Sigmoid colon (tissue), 7 donors: ENCODE measurements around the gene PFKM. TPM values are rescaled to one million over a fixed set of nuclear protein-coding genes. Genes with fewer than 3 reads are reported as not detected.
A peak's percentile ranks its signal among the peaks of the same experiment; 100 is the strongest.
"Not testable (repeated sequence)": the region's sequence is repeated elsewhere in the genome, so short reads cannot be mapped to it uniquely, and the experiment has no call there.

Experiments
- DNase-seq: peaks from one replicate; pipeline ENCODE4 v3.0.0-alpha.2; 2019
- H3K27ac ChIP-seq, 4 donors: fragments of 200-600 bp; sonication (generic); one replicate each; pipeline ENCODE4 v1.5.1; 2016 to 2019; ENCODE audit warnings: mild to moderate bottlenecking in 1 of 4
- H3K27me3 ChIP-seq, 3 donors: fragments of 200-600 bp; sonication (generic); one replicate each; pipeline ENCODE4 v1.5.1; 2019; ENCODE audit warnings: mild to moderate bottlenecking in 1 of 3
- H3K36me3 ChIP-seq, 4 donors: fragments of 200-600 bp; sonication (generic); one replicate each; pipeline ENCODE4 v1.5.1; 2016 to 2019
- H3K4me1 ChIP-seq, 4 donors: fragments of 200-600 bp; sonication (generic); one replicate each; pipeline ENCODE4 v1.5.1; 2017 to 2019
- H3K4me3 ChIP-seq, 4 donors: fragments of 200-600 bp; sonication (generic); one replicate each; pipeline ENCODE4 v1.5.1; 2017 to 2019; ENCODE audit warnings: mild to moderate bottlenecking in 2 of 4, moderate library complexity in 1 of 4
- H3K9me3 ChIP-seq, 4 donors: fragments of 200-600 bp in 3 of 4; sonication (generic) in 3 of 4; one replicate each; pipeline versions ENCODE4 v1.5.1 to v1.6.1; 2013 to 2019
- EP300 ChIP-seq, 4 donors: sonication (generic); formaldehyde crosslinking; IDR thresholded peaks; one replicate each; pipeline ENCODE4 v1.6.1; 2017; ENCODE audit warnings: antibody characterized with exemption in 4 of 4
- POLR2A ChIP-seq, 2 donors: fragments of 450-650 bp; IDR thresholded peaks; one replicate each; pipeline ENCODE4 v1.6.1; 2016; ENCODE audit warnings: antibody characterized with exemption in 2 of 2, mild to moderate bottlenecking in 2 of 2, moderate library complexity in 2 of 2
- POLR2AphosphoS5 ChIP-seq, 4 donors: sonication (generic); formaldehyde crosslinking; IDR thresholded peaks; one replicate each; pipeline ENCODE4 v1.6.1; 2017; ENCODE audit warnings: antibody characterized with exemption in 4 of 4
- WGBS, 2 donors: extraction: QIAGEN DNeasy Blood & Tissue Kit; methylation state at CpG; one replicate each; pipeline ENCODE4 v1.1.7; 2013; 5-methylcytosine and 5-hydroxymethylcytosine counted together
- intact Hi-C: fragments of 100-400 bp; cut with DNase I; formaldehyde crosslinking; loops from one replicate; pipeline ENCODE4 v1.15.1; 2023
- polyA plus RNA-seq, 3 donors: library from polyadenylated mRNA; stranded (reverse); fragments of 200-250 nt; gene quantifications; one replicate each; pipeline ENCODE4 v1.2.3, GENCODE V29; 2013
- total RNA-seq, 4 donors: library from RNA; depleted of rRNA; stranded (reverse); fragments of >200 nt; gene quantifications; one replicate each; pipeline ENCODE4 v1.1.0, GENCODE V29; 2016
- TF ChIP-seq, protein P1 (sequence below), 4 experiments: fragments of 450-650 bp in 3 of 4; fragments of 200-600 bp in 1 of 4; IDR thresholded peaks; one replicate each; pipeline ENCODE4 v1.5.1; 2016 to 2019; ENCODE audit warnings: antibody characterized with exemption in 4 of 4, mild to moderate bottlenecking in 3 of 4, moderate library complexity in 2 of 4
- donor health status: healthy with polysubstance abuse.
- donor health status: Bipolar disorder and iron deficiency.
- donor health status: healthy.

The PFKM gene
- total and polyA plus RNA-seq, 7 donors = 15.6 to 70.6 (median 59.2) TPM

GRCh38 chr12:48123169-48123568, 4.0 kb downstream of the PFKM start:
- no peak for DNase-seq
- Histone ChIP-seq H3K27me3 (no peaks in the 10 kb centered on the region), H3K4me3 (no peak overlapping the region), H3K36me3 (peaks cover 8 to 57% (median 11%) of the 10 kb centered on the region in 4 donors), H3K27ac (no peak overlapping the region), H3K9me3 (no peaks in the 10 kb centered on the region), H3K4me1 (peaks cover 0 to 30% (median 20%) of the 10 kb centered on the region in 4 donors)
- 85 to 89% methylated on average over 4 of the region's 4 CpGs for WGBS, 2 donors
- intact Hi-C loops = no loop called here
- no peak for TF ChIP-seq POLR2AphosphoS5 (IDR thresholded peaks at IDR 0.05)
- TF ChIP-seq, protein P1, sequence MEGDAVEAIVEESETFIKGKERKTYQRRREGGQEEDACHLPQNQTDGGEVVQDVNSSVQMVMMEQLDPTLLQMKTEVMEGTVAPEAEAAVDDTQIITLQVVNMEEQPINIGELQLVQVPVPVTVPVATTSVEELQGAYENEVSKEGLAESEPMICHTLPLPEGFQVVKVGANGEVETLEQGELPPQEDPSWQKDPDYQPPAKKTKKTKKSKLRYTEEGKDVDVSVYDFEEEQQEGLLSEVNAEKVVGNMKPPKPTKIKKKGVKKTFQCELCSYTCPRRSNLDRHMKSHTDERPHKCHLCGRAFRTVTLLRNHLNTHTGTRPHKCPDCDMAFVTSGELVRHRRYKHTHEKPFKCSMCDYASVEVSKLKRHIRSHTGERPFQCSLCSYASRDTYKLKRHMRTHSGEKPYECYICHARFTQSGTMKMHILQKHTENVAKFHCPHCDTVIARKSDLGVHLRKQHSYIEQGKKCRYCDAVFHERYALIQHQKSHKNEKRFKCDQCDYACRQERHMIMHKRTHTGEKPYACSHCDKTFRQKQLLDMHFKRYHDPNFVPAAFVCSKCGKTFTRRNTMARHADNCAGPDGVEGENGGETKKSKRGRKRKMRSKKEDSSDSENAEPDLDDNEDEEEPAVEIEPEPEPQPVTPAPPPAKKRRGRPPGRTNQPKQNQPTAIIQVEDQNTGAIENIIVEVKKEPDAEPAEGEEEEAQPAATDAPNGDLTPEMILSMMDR (IDR thresholded peaks at IDR 0.05) = no peak
- TF ChIP-seq POLR2A (IDR thresholded peaks at IDR 0.05) = no peak
- no peak for TF ChIP-seq EP300 (IDR thresholded peaks at IDR 0.05)

GRCh38 chr12:48125542-48125941, 6.4 kb downstream of the PFKM start:
- Histone ChIP-seq H3K36me3 (peaks cover 8 to 72% (median 11%) of the 10 kb centered on the region in 4 donors), H3K4me1 (peaks cover 0 to 15% (median 5%) of the 10 kb centered on the region in 4 donors), H3K27ac (peak overlapping the region in 1 of 4 donors; percentile 27)
- H3K9me3 ChIP-seq, H3K27me3 ChIP-seq, H3K4me3 ChIP-seq, DNase-seq, intact Hi-C loops: not testable (repeated sequence)
- 98% methylated on average over 5 of the region's 5 CpGs for WGBS, 2 donors

GRCh38 chr12:48125985-48126384, 6.8 kb downstream of the PFKM start:
- Histone ChIP-seq H3K4me3 (no peak overlapping the region), H3K27ac (peak overlapping the region in 1 of 4 donors; percentile 27), H3K4me1 (peaks cover 0 to 10% (median under 1%) of the 10 kb centered on the region in 4 donors), H3K9me3 (no peaks in the 10 kb centered on the region), H3K36me3 (peaks cover 8 to 77% (median 11%) of the 10 kb centered on the region in 4 donors), H3K27me3 (no peaks in the 10 kb centered on the region)
- DNase-seq = no peak
- intact Hi-C loops = no loop called here
- 90 to 91% methylated on average over 4 of the region's 4 CpGs for WGBS, 2 donors
- TF ChIP-seq, protein P1 (IDR thresholded peaks at IDR 0.05) = no peak
- TF ChIP-seq POLR2A (IDR thresholded peaks at IDR 0.05) = no peak

- DNase-seq = no peak
- peaks cover 0 to 8% (median 0%) of the 10 kb centered on the region in 4 donors for H3K4me1 ChIP-seq
- H3K36me3 ChIP-seq = peaks cover 11 to 88% (median 18%) of the 10 kb centered on the region in 4 donors
- no peak overlapping the region for H3K27ac ChIP-seq
- TF ChIP-seq POLR2A (IDR thresholded peaks at IDR 0.05) (no peak), POLR2AphosphoS5 (IDR thresholded peaks at IDR 0.05) (no peak), EP300 (IDR thresholded peaks at IDR 0.05) (no peak)
- TF ChIP-seq, protein P1 (IDR thresholded peaks at IDR 0.05) = no peak
- no peaks in the 10 kb centered on the region for H3K27me3 ChIP-seq
- no peak overlapping the region for H3K4me3 ChIP-seq
- H3K9me3 ChIP-seq = no peaks in the 10 kb centered on the region
- intact Hi-C loops = no loop called here
- 95 to 96% methylated on average over 2 of the region's 2 CpGs for WGBS, 2 donors
These were observed 7.9 kb downstream of the PFKM start for GRCh38 chr12:48126953-48127630.

- Histone ChIP-seq H3K27me3 (no peaks in the 10 kb centered on the region), H3K4me3 (no peak overlapping the region), H3K9me3 (no peaks in the 10 kb centered on the region), H3K4me1 (peaks cover 0 to 8% (median 0%) of the 10 kb centered on the region in 4 donors), H3K36me3 (peaks cover 17 to 88% (median 32%) of the 10 kb centered on the region in 4 donors), H3K27ac (no peak overlapping the region)
- no peak for DNase-seq
- intact Hi-C loops = no loop called here
- TF ChIP-seq EP300 (IDR thresholded peaks at IDR 0.05) (no peak), POLR2AphosphoS5 (IDR thresholded peaks at IDR 0.05) (no peak), POLR2A (IDR thresholded peaks at IDR 0.05) (no peak)
- TF ChIP-seq, protein P1 (IDR thresholded peaks at IDR 0.05) = no peak
- WGBS, 2 donors = 96 to 97% methylated on average over 1 of the region's 1 CpG
These were observed 9.6 kb downstream of the PFKM start for GRCh38 chr12:48128800-48129199.
